Mesenteric fat pad (tissue), 1 donor: Measurements from ENCODE around the gene SH2B3. TPM values are rescaled to one million over a fixed set of nuclear protein-coding genes. Genes with fewer than 3 reads are reported as not detected.
A peak's percentile ranks its signal among the peaks of the same experiment; 100 is the strongest.

ENCODE experiments used
- DNase-seq: peaks from one replicate; pipeline ENCODE4 v3.0.0-alpha.2; 2020; ENCODE audit warnings: low spot score
- total RNA-seq: library from RNA; stranded (reverse); fragmentation: NEBNext Ultra II Directional; extraction: Animal tissue kit (Norgen Biotek cat#: 25700); gene quantifications from one replicate; pipeline ENCODE4 v1.2.1, GENCODE V29; 2021
- donor health status: DM: yes; HTN: yes; CAD: no.

The SH2B3 gene
- total RNA-seq, 1 donor from 2014 or later, result 43.3 TPM

GRCh38 chr12:111427417-111428074 lies 21.8 kb downstream of the SH2B3 start:
- no peak for DNase-seq

- DNase-seq, result no peak
These were observed 22.5 kb downstream of the SH2B3 start for GRCh38 chr12:111428081-111428727.

- DNase-seq, result no peak
These were observed 23.0 kb downstream of the SH2B3 start for GRCh38 chr12:111428728-111429175.

- DNase-seq, result no peak
These were observed 24.2 kb downstream of the SH2B3 start for GRCh38 chr12:111429828-111430432.

GRCh38 chr12:111430433-111431353 lies 25.0 kb downstream of the SH2B3 start:
- no peak for DNase-seq

- no peak for DNase-seq
These were observed 26.0 kb downstream of the SH2B3 start for GRCh38 chr12:111431772-111432171.

GRCh38 chr12:111434049-111434448 lies 28.3 kb downstream of the SH2B3 start:
- no peak for DNase-seq

- DNase-seq, result no peak
These were observed 29.1 kb downstream of the SH2B3 start for GRCh38 chr12:111434680-111435338.

- no peak for DNase-seq
These were observed 30.0 kb downstream of the SH2B3 start for GRCh38 chr12:111435661-111436201.

- no peak for DNase-seq
These were observed 30.5 kb downstream of the SH2B3 start for GRCh38 chr12:111436266-111436665.

- no peak for DNase-seq
These were observed 31.1 kb downstream of the SH2B3 start for GRCh38 chr12:111436811-111437210.

GRCh38 chr12:111437816-111438454 lies 32.2 kb downstream of the SH2B3 start:
- DNase-seq, result no peak

GRCh38 chr12:111438481-111438880 lies 32.8 kb downstream of the SH2B3 start:
- no peak for DNase-seq

GRCh38 chr12:111439657-111440151 lies 34.0 kb downstream of the SH2B3 start:
- DNase-seq, result peak; percentile 74

GRCh38 chr12:111440152-111440551 lies 34.4 kb downstream of the SH2B3 start:
- no peak for DNase-seq

- DNase-seq, result peak; percentile 55
These were observed 34.9 kb downstream of the SH2B3 start for GRCh38 chr12:111440631-111441030.

- DNase-seq, result peak; percentile 39
These were observed 35.6 kb downstream of the SH2B3 start for GRCh38 chr12:111441107-111441928.

- peak; percentile 88 for DNase-seq
These were observed 36.8 kb downstream of the SH2B3 start for GRCh38 chr12:111442301-111443045.
